Skeletal muscle tissue (tissue), 4 donors: ENCODE results near the gene POLRMT. TPM values are rescaled to one million over a fixed set of nuclear protein-coding genes. Genes with fewer than 3 reads are reported as not detected.
A peak's percentile ranks its signal among the peaks of the same experiment; 100 is the strongest.

ENCODE experiments used
- H3K27ac ChIP-seq: one replicate; pipeline ENCODE4 v1.7.0; 2013; ENCODE audit warnings: mild to moderate bottlenecking, low read depth, low read length, inconsistent platforms
- H3K27me3 ChIP-seq, 3 donors: one replicate each; pipeline ENCODE4 v1.7.0; 2013; ENCODE audit warnings: low read length in 3 of 3; ENCODE audit not compliant: control insufficient read depth in 3 of 3, insufficient read depth in 3 of 3
- H3K36me3 ChIP-seq, 3 donors: one replicate each; pipeline ENCODE4 v1.7.0; 2013; ENCODE audit warnings: low read length in 3 of 3; ENCODE audit not compliant: control insufficient read depth in 3 of 3, insufficient read depth in 3 of 3
- H3K4me1 ChIP-seq, 3 donors: one replicate each; pipeline ENCODE4 v1.7.0; 2013; ENCODE audit warnings: low read length in 3 of 3, mild to moderate bottlenecking in 3 of 3; ENCODE audit not compliant: control insufficient read depth in 3 of 3, insufficient read depth in 3 of 3
- H3K4me3 ChIP-seq, 3 donors: one replicate each; pipeline ENCODE4 v1.7.0; 2013; ENCODE audit warnings: low read length in 3 of 3
- H3K9ac ChIP-seq, 3 donors: one replicate each; pipeline ENCODE4 v1.7.0; 2013; ENCODE audit warnings: low read length in 3 of 3, mild to moderate bottlenecking in 3 of 3, moderate library complexity in 2 of 3, low read depth in 1 of 3
- H3K9me3 ChIP-seq, 3 donors: one replicate each; pipeline ENCODE4 v1.7.0; 2013; ENCODE audit warnings: low read length in 3 of 3; ENCODE audit not compliant: control insufficient read depth in 3 of 3
- total RNA-seq: library from RNA; depleted of rRNA; stranded (reverse); fragments of >200 nt; gene quantifications from one replicate; pipeline ENCODE4 v1.2.3, GENCODE V29; 2014
- donor health status: Osteomylitis.

The POLRMT gene
- total RNA-seq, 1 donor from 2014 or later = 17.7 TPM

- Histone ChIP-seq H3K27ac (peak within 1 kb of the TSS; percentile 91), H3K9ac (peak within 1 kb of the TSS; percentile 87 to 93 (median 88)), H3K36me3 (peaks cover 0 to 2% (median 0%) of the 10 kb centered on the region in 3 donors), H3K27me3 (no peaks in the 10 kb centered on the region), H3K4me3 (peak within 1 kb of the TSS; percentile 81 to 91 (median 88)), H3K4me1 (peaks cover 48 to 62% (median 55%) of the 10 kb centered on the region in 3 donors), H3K9me3 (no peaks in the 10 kb centered on the region)
Measured at GRCh38 chr19:662962-663681, 29.8 kb upstream of the POLRMT start, which contains the start of gene RNF126. RNF126 (minus strand) TSS chr19:663214; CDS start chr19:663121, 93 bp downstream.

- Histone ChIP-seq H3K4me1 (peaks cover 48 to 70% (median 58%) of the 10 kb centered on the region in 3 donors), H3K9me3 (no peaks in the 10 kb centered on the region), H3K4me3 (peak overlapping the region; percentile 78 to 83 (median 79)), H3K27me3 (no peaks in the 10 kb centered on the region), H3K36me3 (peaks cover 0 to 2% (median 0%) of the 10 kb centered on the region in 3 donors), H3K27ac (peak overlapping the region; percentile 71), H3K9ac (peak overlapping the region; percentile 79 to 92 (median 87))
Measured at GRCh38 chr19:662207-662961, 29.0 kb upstream of the POLRMT start.

GRCh38 chr19:661427-662196, 28.3 kb upstream of the POLRMT start:
- Histone ChIP-seq H3K9me3 (no peaks in the 10 kb centered on the region), H3K9ac (peak overlapping the region; percentile 79 to 92 (median 87)), H3K27ac (peak overlapping the region; percentile 71), H3K27me3 (no peaks in the 10 kb centered on the region), H3K4me1 (peaks cover 48 to 77% (median 61%) of the 10 kb centered on the region in 3 donors), H3K36me3 (peaks cover 0 to 2% (median 0%) of the 10 kb centered on the region in 3 donors), H3K4me3 (peak overlapping the region; percentile 78 to 83 (median 79))

GRCh38 chr19:660793-661426, 27.6 kb upstream of the POLRMT start:
- H3K4me3 ChIP-seq = peak overlapping the region; percentile 78 to 83 (median 79)
- H3K27ac ChIP-seq = peak overlapping the region; percentile 71
- H3K27me3 ChIP-seq = no peaks in the 10 kb centered on the region
- peaks cover 0 to 4% (median 0%) of the 10 kb centered on the region in 3 donors for H3K36me3 ChIP-seq
- peak overlapping the region; percentile 72 to 92 (median 79) for H3K9ac ChIP-seq
- H3K9me3 ChIP-seq = no peaks in the 10 kb centered on the region
- peaks cover 48 to 80% (median 61%) of the 10 kb centered on the region in 3 donors for H3K4me1 ChIP-seq

GRCh38 chr19:658916-659839, 25.8 kb upstream of the POLRMT start:
- peaks cover 0 to 4% (median 0%) of the 10 kb centered on the region in 3 donors for H3K36me3 ChIP-seq
- H3K27me3 ChIP-seq = no peaks in the 10 kb centered on the region
- no peaks in the 10 kb centered on the region for H3K9me3 ChIP-seq
- peak overlapping the region in 2 of 3 donors; percentile 50 to 59 for H3K9ac ChIP-seq
- peak overlapping the region; percentile 71 for H3K27ac ChIP-seq
- H3K4me3 ChIP-seq = peak overlapping the region in 2 of 3 donors; percentile 17 to 29
- H3K4me1 ChIP-seq = peaks cover 41 to 77% (median 57%) of the 10 kb centered on the region in 3 donors

GRCh38 chr19:658059-658839, 24.9 kb upstream of the POLRMT start:
- peaks cover 2 to 10% (median 4%) of the 10 kb centered on the region in 3 donors for H3K36me3 ChIP-seq
- H3K9me3 ChIP-seq = no peaks in the 10 kb centered on the region
- H3K4me1 ChIP-seq = peaks cover 34 to 68% (median 49%) of the 10 kb centered on the region in 3 donors
- H3K27ac ChIP-seq = peak overlapping the region; percentile 71
- peak overlapping the region in 2 of 3 donors; percentile 20 to 50 for H3K9ac ChIP-seq
- H3K4me3 ChIP-seq = peak overlapping the region in 2 of 3 donors; percentile 17 to 22
- no peaks in the 10 kb centered on the region for H3K27me3 ChIP-seq

GRCh38 chr19:657611-658010, 24.3 kb upstream of the POLRMT start:
- no peak overlapping the region for H3K27ac ChIP-seq
- H3K9me3 ChIP-seq = no peaks in the 10 kb centered on the region
- H3K4me3 ChIP-seq = no peak overlapping the region
- H3K36me3 ChIP-seq = peaks cover 2 to 10% (median 4%) of the 10 kb centered on the region in 3 donors
- H3K9ac ChIP-seq = no peak overlapping the region
- peaks cover 34 to 68% (median 51%) of the 10 kb centered on the region in 3 donors for H3K4me1 ChIP-seq
- no peaks in the 10 kb centered on the region for H3K27me3 ChIP-seq
